K562 (cell line): ENCODE results near the gene LRP1B.

Experiments used
- ADNP ChIP-seq: fragments of 200-800 bp; sonication (Bioruptor generic); IDR thresholded peaks from 2 replicates; pipeline ENCODE4 v1.6.1; 2016; ENCODE audit warnings: missing genetic modification characterization, missing compliant biosample characterization
- CBX3 ChIP-seq, 2 experiments: IDR thresholded peaks; 1 replicate in 1 of 2; 2 replicates in 1 of 2; pipeline ENCODE4 v1.6.1; 2012; ENCODE audit warnings: inconsistent platforms in 2 of 2, low read length in 2 of 2, borderline replicate concordance in 1 of 2, control low read depth in 1 of 2
- CHD1 ChIP-seq: fragments of 200-600 bp; sonication (generic); IDR thresholded peaks from one replicate; pipeline ENCODE4 v1.6.1; 2012; ENCODE audit warnings: mild to moderate bottlenecking, moderate library complexity, low read length, inconsistent platforms
- ELF4 ChIP-seq: fragments of 450-650 bp; formaldehyde crosslinking; IDR thresholded peaks from 2 replicates; pipeline ENCODE4 v1.4.0; 2022; ENCODE audit warnings: missing genetic modification characterization
- EP300 ChIP-seq: IDR thresholded peaks from 2 replicates; pipeline ENCODE4 v1.6.1; 2012; ENCODE audit warnings: low read length, improper control_type of control experiment
- EZH2 ChIP-seq: IDR thresholded peaks from 2 replicates; pipeline ENCODE4 v1.6.1; 2012; ENCODE audit warnings: low read depth, mild to moderate bottlenecking, inconsistent platforms, low read length, borderline replicate concordance
- JUNB ChIP-seq: fragments of 450-650 bp; formaldehyde crosslinking; conservative IDR thresholded peaks from 2 replicates; pipeline ENCODE4 v1.4.0; 2020; ENCODE audit warnings: mild to moderate bottlenecking
- JUND ChIP-seq, 2 experiments: IDR thresholded peaks; 2 replicates in 1 of 2; 3 replicates in 1 of 2; pipeline ENCODE4 v1.6.1; 2011; ENCODE audit warnings: borderline replicate concordance in 2 of 2, low read depth in 2 of 2, low read length in 2 of 2, improper control_type of control experiment in 1 of 2, missing biosample characterization in 1 of 2, missing genetic modification characterization in 1 of 2, missing genetic modification reagents in 1 of 2
- SOX6 ChIP-seq: fragments of 450-650 bp; IDR thresholded peaks from 2 replicates; pipeline ENCODE4 v1.6.1; 2014; ENCODE audit warnings: mild to moderate bottlenecking
- TBL1XR1 ChIP-seq, 2 experiments: IDR thresholded peaks; 2 replicates each; pipeline ENCODE4 v1.6.1; 2012; ENCODE audit warnings: improper control_type of control experiment in 2 of 2, low read length in 2 of 2, mild to moderate bottlenecking in 1 of 2
- ZC3H11A ChIP-seq: IDR thresholded peaks from 2 replicates; pipeline ENCODE4 v1.6.1; 2012; ENCODE audit warnings: low read depth, low read length, improper control_type of control experiment
- TF ChIP-seq, protein P1 (sequence below): sonication (generic); formaldehyde crosslinking; IDR thresholded peaks from 2 replicates; pipeline ENCODE4 v1.9.0; 2022; ENCODE audit warnings: mild to moderate bottlenecking, missing genetic modification reagents
- TF ChIP-seq, protein P2 (sequence below): fragments of 450-650 bp; formaldehyde crosslinking; IDR thresholded peaks from 2 replicates; pipeline ENCODE4 v1.4.0; 2022; ENCODE audit warnings: missing genetic modification characterization
- TF ChIP-seq, protein P3 (sequence below): sonication (generic); formaldehyde crosslinking; IDR thresholded peaks from 2 replicates; pipeline ENCODE4 v1.8.0; 2022; ENCODE audit warnings: mild to moderate bottlenecking, missing genetic modification reagents

DNA sequence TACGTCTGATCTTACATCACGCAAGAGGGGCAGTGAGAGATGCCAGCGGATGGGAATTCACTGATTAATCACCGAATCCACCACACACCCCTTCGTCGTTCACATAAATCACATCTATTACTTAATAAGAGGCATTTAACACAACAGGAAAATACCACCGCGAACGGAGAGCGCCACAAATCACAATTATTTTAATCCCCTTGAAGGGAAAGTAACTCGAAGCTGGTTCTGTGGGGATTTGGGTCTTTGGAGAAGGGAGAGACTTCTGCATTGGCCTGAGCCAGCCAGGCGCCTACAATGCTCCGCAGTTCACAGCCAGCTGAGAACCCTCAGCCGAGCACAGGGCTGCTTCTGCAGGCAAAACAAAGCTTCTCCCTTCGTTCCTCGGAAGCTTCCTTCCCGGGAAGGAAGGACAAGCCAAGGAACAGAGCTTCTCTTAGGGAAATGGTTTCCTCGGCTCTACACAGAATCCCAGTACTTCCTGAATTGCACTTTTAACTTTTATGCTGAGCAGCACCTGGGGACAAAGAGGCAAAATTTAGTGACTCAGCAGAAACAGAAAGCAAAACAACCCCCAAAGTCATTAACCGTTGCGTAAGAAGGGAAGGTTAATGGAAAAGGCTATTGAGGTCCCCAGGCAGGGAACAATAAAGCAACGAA lies at the start of gene LRP1B:
- no peak for TF ChIP-seq EZH2
- no peak for TF ChIP-seq ADNP
- TF ChIP-seq SOX6, result no peak
- TF ChIP-seq JUNB (CRISPR knock-in tag), result no peak
- TF ChIP-seq, protein P1, sequence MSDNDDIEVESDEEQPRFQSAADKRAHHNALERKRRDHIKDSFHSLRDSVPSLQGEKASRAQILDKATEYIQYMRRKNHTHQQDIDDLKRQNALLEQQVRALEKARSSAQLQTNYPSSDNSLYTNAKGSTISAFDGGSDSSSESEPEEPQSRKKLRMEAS, result no peak
- no peak for TF ChIP-seq JUND (IDR thresholded peaks at IDR 0.05; ENCODE audit: borderline replicate concordance, low read depth, low read length)
- TF ChIP-seq JUND (tag; IDR thresholded peaks at IDR 0.05; ENCODE audit: borderline replicate concordance, low read depth, low read length), result no peak
- TF ChIP-seq, protein P2, sequence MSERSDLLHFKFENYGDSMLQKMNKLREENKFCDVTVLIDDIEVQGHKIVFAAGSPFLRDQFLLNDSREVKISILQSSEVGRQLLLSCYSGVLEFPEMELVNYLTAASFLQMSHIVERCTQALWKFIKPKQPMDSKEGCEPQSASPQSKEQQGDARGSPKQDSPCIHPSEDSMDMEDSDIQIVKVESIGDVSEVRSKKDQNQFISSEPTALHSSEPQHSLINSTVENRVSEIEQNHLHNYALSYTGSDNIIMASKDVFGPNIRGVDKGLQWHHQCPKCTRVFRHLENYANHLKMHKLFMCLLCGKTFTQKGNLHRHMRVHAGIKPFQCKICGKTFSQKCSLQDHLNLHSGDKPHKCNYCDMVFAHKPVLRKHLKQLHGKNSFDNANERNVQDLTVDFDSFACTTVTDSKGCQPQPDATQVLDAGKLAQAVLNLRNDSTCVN (CRISPR knock-in tag), result no peak
- no peak for TF ChIP-seq CBX3 (IDR thresholded peaks at IDR 0.05; ENCODE audit: borderline replicate concordance in 1 of 2, low read length in 2 of 2)
- TF ChIP-seq ZC3H11A, result no peak
- no peak for TF ChIP-seq TBL1XR1 (IDR thresholded peaks at IDR 0.05; ENCODE audit: low read length in 2 of 2)
- TF ChIP-seq EP300, result no peak
- TF ChIP-seq CHD1, result no peak
- TF ChIP-seq, protein P3, sequence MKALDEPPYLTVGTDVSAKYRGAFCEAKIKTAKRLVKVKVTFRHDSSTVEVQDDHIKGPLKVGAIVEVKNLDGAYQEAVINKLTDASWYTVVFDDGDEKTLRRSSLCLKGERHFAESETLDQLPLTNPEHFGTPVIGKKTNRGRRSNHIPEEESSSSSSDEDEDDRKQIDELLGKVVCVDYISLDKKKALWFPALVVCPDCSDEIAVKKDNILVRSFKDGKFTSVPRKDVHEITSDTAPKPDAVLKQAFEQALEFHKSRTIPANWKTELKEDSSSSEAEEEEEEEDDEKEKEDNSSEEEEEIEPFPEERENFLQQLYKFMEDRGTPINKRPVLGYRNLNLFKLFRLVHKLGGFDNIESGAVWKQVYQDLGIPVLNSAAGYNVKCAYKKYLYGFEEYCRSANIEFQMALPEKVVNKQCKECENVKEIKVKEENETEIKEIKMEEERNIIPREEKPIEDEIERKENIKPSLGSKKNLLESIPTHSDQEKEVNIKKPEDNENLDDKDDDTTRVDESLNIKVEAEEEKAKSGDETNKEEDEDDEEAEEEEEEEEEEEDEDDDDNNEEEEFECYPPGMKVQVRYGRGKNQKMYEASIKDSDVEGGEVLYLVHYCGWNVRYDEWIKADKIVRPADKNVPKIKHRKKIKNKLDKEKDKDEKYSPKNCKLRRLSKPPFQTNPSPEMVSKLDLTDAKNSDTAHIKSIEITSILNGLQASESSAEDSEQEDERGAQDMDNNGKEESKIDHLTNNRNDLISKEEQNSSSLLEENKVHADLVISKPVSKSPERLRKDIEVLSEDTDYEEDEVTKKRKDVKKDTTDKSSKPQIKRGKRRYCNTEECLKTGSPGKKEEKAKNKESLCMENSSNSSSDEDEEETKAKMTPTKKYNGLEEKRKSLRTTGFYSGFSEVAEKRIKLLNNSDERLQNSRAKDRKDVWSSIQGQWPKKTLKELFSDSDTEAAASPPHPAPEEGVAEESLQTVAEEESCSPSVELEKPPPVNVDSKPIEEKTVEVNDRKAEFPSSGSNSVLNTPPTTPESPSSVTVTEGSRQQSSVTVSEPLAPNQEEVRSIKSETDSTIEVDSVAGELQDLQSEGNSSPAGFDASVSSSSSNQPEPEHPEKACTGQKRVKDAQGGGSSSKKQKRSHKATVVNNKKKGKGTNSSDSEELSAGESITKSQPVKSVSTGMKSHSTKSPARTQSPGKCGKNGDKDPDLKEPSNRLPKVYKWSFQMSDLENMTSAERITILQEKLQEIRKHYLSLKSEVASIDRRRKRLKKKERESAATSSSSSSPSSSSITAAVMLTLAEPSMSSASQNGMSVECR (CRISPR knock-in tag), result no peak
- TF ChIP-seq ELF4 (CRISPR knock-in tag), result no peak
